GM10248 (cell line): ENCODE results near the gene ACADSB.

Experiments used
- CTCF ChIA-PET: fragments of 300-600 bp; sonication (Branson Sonifier 250); formaldehyde crosslinking; extraction: SDS; loops from one replicate; lab custom pipeline; 2021; ENCODE audit warnings: antibody characterized with exemption; lab: Yijun Ruan, JAX
- POLR2A ChIA-PET: fragments of 350-650 bp; sonication (Branson Sonifier 250); formaldehyde crosslinking; extraction: SDS; loops from one replicate; lab custom pipeline; 2020; ENCODE audit warnings: antibody characterized with exemption; lab: Yijun Ruan, JAX
- DNase-seq: peaks from one replicate; pipeline ENCODE4 v3.0.0; 2012; ENCODE audit errors: extremely low spot score
- TF ChIP-seq, protein P1 (sequence below): IDR thresholded peaks from 2 replicates; pipeline ENCODE4 v1.5.1; 2012; ENCODE audit warnings: mild to moderate bottlenecking, low read depth; ENCODE audit errors: extremely low read depth, missing control alignments, control extremely low read depth

ACADSB gene

DNA sequence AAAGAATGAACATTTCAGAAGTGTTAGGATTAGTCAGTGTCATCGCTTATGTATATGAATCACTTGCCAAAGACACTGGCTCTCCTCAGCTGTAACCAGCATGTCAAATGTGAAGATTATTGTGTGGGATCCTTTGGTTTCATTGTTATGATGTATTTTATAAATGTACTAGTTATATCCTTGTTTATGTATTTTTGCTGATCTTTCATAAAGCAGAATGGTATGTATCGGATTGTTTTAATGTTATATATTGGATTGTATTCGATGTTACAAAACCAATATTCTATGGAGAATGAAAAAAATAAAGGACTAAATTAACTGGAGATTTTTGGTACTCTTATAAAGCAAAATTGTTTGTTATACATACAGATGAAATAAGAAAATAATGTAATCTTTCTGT, 49.2 kb downstream of the ACADSB start:
- POLR2A ChIA-PET = no interaction called here
- TF ChIP-seq, protein P1, sequence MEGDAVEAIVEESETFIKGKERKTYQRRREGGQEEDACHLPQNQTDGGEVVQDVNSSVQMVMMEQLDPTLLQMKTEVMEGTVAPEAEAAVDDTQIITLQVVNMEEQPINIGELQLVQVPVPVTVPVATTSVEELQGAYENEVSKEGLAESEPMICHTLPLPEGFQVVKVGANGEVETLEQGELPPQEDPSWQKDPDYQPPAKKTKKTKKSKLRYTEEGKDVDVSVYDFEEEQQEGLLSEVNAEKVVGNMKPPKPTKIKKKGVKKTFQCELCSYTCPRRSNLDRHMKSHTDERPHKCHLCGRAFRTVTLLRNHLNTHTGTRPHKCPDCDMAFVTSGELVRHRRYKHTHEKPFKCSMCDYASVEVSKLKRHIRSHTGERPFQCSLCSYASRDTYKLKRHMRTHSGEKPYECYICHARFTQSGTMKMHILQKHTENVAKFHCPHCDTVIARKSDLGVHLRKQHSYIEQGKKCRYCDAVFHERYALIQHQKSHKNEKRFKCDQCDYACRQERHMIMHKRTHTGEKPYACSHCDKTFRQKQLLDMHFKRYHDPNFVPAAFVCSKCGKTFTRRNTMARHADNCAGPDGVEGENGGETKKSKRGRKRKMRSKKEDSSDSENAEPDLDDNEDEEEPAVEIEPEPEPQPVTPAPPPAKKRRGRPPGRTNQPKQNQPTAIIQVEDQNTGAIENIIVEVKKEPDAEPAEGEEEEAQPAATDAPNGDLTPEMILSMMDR = no peak
- CTCF ChIA-PET = interaction anchor here (1.8 kb wide), 1 partner anchor 11 kb away, joined by 7 read pairs; no protein-coding TSS in a partner anchor
- no peak for DNase-seq

- POLR2A ChIA-PET = no interaction called here
- no peak for DNase-seq
- CTCF ChIA-PET = no interaction called here
- TF ChIP-seq, protein P1 = no peak
Measured at GRCh38 chr10:123061865-123062264, 53.1 kb downstream of the ACADSB start.

- TF ChIP-seq, protein P1 = no peak
- no peak for DNase-seq
- POLR2A ChIA-PET = no interaction called here
- CTCF ChIA-PET = no interaction called here
Measured at GRCh38 chr10:123062726-123063125, 53.9 kb downstream of the ACADSB start.

DNA sequence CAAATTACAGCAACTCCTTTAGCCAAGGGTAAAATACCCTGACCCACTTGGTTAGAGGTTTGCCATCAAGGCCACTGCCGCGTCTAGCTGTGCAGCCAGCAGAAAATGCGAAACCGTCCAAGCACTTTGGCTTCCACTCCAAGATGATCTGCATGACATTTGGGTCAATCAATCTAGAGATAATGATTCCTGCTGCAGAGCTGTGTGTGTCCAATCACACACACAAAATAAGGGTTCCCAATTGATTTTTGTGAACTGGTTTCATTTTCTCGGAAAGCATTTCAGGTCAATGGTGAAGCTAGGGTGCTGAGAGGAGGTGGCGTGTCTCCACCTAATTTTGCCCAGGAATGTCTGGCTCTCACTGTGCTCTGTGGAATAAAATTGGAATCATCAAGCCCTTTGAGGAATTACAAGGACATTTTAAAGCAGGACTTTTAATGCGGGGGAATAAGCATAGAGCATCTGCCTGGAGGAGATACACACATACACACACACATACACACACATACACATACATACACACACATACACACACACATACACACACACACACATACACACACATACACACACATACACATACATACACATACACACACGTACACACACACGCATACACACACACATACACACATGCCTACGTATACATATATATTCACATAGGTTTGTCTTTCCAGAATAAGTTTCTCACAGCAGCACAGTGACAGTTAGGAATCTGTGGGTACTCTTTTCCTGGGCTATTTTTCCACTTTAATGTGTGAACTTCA, 59.5 kb downstream of the ACADSB start:
- CTCF ChIA-PET = interaction anchor here (0.9 kb wide), 1 partner anchor 514 kb away, joined by 3 read pairs; no protein-coding TSS in a partner anchor
- POLR2A ChIA-PET = no interaction called here

GRCh38 chr10:123069246-123069986, 60.6 kb downstream of the ACADSB start:
- ChIA-PET POLR2A (no interaction called here), CTCF (interaction anchor here (0.9 to 1.4 kb wide), 2 partner anchors 31 to 513 kb away, joined by 3 read pairs; no protein-coding TSS in a partner anchor)
- no peak for DNase-seq
- TF ChIP-seq, protein P1 = no peak

More for the DNA sequence above, 59.5 kb downstream of the ACADSB start:
- DNase-seq = no peak
- TF ChIP-seq, protein P1 = no peak

DNA sequence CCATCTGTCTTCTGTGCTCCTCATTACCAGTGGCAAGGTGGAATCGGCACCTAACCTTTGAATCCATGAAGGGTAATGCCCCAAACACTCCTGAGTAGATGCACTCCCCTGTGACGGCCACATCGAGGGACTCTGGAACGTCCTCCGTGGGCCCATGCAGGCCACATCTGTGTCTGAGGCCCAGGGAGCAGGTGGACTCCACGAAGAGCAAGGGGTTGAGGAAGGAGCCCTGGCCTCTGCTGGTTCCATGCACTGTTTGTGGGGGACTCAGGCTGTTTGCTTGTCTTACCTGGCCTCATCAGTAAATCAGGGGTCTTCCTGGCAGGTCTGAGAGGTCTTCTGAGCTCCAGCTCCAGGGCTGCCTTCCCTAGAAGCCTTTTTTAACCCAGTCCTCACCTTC, 64.4 kb downstream of the ACADSB start:
- POLR2A ChIA-PET = no interaction called here
- TF ChIP-seq, protein P1 = no peak
- no peak for DNase-seq
- CTCF ChIA-PET = no interaction called here
